Activated CD4-positive, alpha-beta T cell treated with anti-CD3 and anti-CD28 coated beads for 24 hours (primary cell): ENCODE measurements around the gene RAD51B.
"Not testable (repeated sequence)": the region's sequence is repeated elsewhere in the genome, so short reads cannot be mapped to it uniquely, and the experiment has no call there.

Source experiments
- DNase-seq, 2 donors: peaks; one replicate each; pipeline ENCODE4 v3.0.0-alpha.2; 2020; ENCODE audit warnings: low read depth in 2 of 2

RAD51B gene

DNA sequence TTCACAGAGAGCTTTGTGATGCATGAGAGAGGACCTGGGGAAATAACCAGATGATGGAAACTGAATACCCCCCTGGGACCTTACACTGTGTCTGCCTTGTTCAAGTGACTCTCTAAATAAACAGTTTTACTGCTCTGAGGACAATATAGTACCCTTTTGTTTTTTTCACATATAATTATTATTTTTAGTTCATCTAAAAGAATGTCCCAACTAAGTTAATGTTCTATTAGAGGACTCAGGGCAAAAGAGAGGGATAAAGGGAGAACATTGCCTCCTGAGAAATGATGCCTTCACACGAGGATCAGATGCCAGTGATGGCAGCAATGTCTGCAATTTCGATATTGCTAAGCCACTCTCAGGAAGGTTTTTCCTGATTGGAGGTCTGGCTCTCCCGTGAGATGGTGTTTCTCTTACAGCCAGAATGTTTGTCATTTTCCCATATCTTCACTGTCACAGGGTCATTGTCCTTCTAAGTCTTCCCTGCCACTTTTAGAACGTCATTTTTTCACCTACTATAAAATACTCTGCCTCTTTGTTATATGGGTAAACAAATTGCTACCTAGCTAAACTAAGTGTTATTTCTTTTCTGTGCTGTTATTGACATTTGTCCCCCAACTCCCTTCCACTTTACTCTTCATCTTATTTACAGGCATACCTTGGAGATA lies 201.6 kb downstream of the RAD51B start:
- DNase-seq, result no peak

DNA sequence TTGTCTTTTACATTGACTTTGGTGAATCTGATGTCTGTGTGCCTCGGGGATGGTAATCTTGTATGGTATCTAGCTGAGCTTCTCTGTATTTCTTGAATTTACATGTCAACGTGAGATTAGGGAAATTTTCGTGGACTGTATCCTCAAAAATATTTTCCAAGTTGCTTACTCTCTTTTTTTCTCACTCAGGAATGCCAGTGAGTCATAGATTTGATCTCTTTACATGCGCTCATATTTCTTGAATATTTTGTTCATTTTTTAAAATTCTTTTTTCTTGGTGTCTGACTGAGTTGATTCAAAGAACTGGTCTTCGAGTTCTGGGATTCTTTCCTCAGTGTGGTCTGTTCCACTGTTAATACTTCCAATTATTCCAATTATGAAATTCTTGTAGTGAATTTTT lies 207.7 kb downstream of the RAD51B start:
- DNase-seq, result no peak

DNA sequence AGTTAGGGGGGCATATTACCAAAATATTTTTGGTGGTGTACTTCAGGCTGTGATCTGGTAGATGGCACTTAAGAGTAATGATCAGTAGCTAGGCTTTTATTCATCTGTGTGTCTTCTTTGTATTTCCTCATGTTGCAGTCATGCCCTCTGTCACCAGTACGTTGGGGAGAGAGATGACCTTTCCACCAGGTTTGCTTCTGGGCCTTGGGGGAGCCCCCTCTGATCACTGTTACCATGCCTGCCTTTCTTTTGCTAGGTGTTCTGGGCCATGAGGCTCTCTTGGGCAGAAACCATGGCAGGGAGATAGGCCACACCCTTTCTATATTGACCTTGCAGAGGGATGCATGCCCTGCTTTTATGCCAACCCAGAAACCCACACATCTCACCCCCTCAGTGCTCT lies 208.5 kb downstream of the RAD51B start:
- no peak for DNase-seq

DNA sequence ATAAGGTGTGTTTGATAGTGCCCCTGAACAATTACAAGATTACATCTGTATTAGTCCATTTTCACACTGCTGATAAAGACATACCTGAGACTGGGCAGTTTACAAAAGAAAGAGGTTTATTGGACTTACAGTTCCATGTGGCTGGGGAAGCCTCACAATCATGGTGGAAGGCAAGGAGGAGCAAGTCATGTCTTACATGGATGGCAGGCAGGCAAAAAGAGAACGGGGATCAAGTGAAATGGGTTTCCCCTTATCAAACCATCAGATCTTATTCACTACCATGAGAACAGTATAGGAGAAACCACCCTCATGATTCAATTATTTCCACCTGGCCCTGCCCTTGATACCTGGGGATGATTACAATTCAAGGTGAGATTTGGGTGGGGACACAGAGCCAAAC lies 211.4 kb downstream of the RAD51B start:
- DNase-seq, result not testable (repeated sequence)

DNA sequence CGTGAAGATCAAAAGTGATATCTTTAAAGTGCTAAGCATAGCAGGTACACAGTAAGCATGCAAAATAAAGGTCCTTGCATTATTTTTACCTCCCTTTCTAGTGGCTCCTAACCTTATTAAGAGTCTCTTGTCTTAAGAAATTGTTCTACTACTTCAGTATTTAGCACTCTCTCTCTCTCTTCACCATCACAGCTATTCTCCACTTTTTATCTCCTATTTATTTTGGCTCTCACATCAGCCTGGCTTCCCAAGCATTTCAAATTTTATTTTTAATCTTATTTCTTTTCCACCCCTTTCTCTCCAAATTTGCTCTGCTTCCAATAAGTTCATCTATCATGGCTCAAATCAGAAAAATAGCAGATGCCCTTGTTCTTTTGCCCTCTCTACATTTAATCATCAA lies 212.6 kb downstream of the RAD51B start:
- no peak for DNase-seq

DNA sequence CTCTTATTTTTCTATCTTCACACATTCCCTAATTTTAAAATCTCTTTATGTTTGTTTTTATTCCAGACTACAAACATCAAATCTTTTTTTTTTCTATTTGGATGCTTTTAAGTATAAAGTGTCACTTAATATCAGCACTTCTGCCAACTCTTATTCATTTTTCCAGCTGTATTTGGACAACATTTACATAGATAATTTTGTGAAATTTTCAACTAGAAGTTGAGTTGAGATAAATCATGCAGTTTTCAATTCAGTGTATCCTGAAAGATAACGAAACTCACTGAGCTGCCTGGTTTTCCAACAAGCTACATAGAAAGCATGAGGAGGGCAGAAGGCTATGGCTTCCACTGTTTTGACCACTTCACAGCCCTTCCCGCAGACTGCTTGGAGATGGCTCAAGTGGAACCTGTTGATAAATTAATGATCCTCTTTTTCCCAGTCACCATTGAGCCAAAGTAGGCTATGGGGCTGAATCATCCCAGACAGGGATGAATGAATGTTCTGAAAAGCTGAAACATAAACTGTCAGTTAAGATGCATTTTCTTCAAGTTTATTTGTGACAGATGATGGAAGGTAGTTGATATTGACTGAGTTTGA lies 213.9 kb downstream of the RAD51B start:
- DNase-seq, result no peak

DNA sequence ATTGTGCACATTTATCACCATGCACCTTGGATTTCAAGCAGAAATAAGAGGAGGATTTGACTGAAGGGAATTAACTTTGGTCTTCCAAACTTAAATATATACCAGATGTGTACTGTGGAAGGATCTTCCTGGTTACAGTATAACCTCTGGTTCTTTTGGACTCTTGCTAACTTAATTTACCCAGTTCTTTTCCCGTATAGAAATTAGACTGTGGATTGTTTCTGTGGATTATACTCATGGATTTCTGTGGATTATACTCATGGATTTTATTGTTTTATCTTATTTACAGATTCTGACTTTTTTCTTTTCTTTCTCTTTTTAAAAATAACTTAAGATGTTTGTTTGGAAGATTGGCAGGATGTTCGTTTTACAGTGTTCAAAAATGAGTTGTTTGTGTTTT lies 215.3 kb downstream of the RAD51B start:
- DNase-seq, result no peak

DNA sequence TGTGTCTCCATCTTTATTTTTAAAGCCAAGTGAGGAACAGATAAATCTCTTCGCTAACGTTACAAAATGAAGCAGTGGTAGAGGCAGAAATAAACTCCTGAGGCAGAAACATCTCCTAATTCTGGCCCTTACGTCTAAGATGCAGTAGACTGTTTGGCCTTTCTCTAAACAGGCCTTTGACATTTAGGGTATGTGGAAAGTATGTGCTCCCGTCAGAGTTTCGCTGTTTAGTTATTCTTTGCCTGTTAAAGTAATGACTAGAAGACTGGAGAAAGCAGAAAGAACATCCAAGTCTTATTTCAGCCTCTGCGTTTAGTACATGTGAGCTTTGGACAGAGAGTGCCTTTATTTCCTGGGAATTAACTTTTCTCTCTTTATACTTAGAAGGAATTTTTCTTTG lies 216.6 kb downstream of the RAD51B start:
- DNase-seq, result no peak

DNA sequence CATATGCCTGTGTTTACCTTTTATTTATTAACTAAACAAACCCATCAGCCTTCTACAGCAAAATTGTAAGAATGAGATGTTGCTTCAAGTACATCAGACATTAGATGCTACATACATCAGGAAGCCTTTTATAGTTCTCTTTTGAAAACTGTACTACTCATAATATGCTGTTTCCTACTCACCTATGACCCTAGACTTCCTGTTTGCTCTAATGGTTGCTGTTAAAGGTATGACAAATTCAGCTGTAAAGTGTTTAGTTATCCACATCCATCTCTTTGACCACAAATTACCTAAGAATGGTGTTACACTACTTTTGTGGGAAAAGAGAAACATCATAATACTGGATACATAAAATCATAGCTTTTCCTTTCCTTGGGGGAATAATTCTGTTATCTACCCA lies 220.0 kb downstream of the RAD51B start:
- no peak for DNase-seq

DNA sequence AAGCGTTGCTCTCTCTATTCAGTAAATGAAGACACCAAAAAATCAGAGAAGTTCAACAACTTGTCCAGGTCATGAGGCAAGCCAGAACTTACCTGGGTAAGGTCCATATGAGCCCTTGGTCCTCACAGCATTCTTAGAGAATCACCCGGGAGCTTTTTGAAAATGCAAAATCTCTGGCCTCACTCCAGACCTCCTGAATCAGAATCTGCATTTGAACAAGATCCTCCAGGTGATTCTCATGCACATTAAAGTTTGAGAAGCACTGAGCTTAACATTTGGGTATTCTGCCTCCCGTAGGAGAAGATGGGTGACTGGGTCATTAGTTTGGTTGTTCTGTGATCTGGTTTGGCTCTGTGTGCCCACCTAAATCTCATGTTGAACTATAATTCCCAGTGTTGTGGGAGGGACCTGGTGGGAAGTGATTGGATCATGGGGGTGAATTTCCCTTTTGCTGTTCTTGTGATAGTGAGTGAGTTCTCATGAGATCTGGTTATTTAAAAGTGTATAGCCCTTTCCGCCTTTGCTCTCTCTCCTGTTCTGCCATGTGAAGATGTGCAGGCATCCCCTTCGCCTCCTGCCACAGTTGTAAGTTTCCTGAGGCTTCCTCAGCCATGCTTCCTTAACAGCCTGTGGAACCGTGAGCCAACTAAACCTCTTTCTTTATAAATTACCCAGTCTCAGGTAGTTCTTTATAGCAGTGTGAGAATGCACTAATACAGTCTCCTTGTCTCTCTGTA lies 221.2 kb downstream of the RAD51B start:
- DNase-seq, result no peak

DNA sequence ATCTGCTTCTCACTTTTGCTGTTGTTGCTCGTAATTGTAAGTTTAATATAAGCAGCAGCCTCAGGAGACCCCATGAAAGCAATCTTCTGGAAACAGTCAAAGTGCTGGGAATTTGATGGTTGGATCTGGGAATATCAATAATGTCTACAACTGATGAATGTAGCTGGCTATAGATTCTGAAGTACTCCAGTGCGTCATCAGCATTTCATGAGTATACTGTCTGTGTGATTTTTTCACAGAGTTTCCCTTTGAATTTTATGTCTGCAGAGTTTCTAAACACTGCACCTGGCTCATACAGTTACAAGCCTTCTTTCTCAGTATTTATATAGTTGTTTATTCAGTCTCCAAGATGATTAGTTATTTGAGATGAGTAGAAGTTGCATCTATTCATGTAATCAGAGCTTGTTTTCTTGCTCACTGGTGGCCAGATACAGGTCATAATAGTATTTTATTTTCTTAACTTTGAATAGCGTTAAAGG lies 222.3 kb downstream of the RAD51B start:
- DNase-seq, result no peak

DNA sequence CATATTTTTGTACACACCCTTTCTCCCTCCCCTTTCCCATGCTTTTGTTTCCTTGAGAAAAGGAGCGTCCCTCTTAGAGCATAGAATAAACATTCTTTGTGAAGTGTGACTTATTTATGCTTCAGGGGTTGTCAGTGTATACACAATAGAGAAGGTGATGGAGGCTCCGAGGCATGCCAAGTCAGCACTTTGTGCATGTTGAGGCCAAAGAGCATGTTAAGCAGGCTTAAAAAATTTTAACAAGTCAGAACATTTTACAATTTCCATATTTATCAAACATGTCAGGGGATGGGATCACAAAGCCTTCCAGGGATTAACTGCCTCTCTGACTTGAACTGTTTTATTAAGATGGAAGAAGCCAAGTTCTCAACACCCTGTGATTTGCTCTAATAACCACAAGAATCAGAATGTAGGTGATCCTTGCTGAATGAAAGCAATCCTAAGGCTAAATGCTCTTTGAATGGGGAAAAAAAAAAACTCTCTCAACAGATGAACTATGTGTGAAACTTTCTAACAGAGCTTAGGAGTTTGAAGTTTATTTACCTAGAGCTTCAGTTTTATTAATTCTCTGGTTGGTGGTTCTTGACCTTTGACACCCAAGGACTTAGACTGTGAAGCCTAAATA lies 223.1 kb downstream of the RAD51B start:
- DNase-seq, result no peak

DNA sequence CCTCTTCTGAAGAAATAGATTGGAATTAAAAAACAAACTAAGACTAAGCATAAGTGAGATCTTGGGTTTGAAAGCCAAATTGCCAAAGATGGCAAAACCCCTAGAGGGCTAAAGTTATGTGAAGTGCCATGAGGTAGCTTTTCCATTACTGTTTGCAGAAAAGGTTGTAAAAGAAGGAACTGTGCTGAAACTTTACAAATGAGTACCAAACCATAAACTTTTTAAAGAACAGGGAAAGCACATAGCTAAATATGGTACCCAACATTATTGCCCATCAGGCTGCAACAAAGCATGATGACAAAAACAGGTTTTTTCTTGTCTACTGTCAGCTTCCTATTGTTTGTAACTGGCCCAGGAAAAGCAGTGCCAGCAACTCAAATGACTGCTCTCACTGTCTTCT lies 224.2 kb downstream of the RAD51B start:
- DNase-seq, result no peak

DNA sequence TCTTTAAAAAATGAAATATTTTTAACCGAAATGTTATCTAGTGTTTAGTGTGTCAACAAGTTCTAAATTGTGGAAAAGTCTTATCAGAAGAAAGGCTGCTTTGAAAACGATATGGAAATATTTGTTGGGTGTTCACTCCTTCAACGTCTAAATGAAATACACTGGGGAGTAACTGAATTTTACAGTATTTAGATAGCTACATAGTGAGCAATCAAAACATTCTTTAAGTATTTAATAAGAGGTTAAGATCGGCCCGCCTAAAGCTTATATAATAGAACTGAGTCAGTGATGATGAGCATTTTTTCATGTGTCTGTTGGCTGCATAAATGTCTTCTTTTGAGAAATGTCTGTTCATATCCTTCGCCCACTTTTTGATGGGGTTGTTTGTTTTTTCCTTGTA lies 228.3 kb downstream of the RAD51B start:
- DNase-seq, result no peak

DNA sequence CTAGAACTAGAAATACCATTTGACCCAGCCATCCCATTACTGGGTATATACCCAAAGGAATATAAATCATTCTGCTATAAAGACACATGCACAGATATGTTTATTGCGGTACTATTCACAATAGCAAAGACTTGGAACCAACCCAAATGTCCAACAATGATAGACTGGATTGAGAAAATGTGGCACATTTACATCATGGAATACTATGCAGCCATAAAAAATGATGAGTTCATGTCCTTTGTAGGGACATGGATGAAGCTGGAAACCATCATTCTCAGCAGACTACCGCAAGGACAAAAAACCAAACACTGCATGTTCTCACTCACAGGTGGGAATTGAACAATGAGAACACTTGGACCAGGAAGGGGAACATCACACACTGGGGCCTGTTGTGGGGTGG lies 229.2 kb downstream of the RAD51B start:
- DNase-seq, result not testable (repeated sequence)

DNA sequence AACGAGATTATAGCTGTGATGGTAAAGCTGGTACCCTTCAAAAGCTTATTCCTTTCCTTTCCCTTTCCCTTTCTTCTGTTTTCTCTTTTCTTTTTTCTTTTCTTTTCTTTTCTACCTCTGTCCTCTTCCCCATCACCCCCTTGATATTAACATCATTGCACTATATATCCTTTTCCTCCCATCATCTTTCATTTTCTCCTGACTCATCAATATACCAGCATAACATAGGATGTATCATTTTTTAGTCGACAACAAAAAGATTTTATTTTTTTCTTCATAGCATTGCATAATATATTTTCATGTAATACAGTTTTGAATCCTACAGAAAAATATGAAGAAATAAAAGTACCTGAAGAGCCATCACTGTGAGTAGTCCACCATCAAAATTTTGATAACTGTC lies 230.6 kb downstream of the RAD51B start:
- no peak for DNase-seq

DNA sequence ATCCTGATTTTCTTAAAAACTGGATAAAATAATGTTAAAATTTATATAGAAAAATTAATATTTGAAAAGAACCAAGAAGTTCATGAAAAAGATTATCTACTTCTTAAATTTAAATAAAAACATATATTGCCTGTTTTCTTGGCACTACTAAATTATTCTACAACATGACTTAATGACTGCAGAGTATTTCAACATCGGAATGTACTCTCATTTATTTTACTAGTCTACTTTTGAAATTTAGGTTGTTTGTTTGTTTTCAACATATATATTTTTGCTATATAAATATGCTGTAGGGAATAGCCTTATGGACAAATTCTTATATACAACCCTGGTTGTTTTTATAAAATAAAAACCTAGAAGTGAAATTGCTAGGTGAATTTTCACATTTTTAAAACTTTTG lies 231.6 kb downstream of the RAD51B start:
- no peak for DNase-seq

DNA sequence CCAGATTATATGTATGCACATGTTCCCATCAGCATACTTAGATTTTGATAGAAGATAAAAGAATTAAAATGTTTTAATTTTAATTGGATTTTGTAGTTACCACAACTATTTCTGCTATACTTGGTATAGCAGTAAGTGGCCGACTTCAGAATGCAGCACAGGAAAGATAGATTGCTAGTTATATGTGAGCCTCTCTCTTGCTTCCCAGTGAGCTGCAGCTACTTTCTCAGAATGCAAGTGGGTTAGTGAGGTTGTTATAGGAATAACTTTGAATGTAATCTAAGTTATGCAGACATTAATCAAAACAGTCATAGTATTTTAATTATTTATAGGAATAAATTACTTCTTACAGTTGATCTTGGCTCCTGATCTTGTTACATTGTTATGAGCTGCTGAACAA lies 240.6 kb downstream of the RAD51B start:
- no peak for DNase-seq

DNA sequence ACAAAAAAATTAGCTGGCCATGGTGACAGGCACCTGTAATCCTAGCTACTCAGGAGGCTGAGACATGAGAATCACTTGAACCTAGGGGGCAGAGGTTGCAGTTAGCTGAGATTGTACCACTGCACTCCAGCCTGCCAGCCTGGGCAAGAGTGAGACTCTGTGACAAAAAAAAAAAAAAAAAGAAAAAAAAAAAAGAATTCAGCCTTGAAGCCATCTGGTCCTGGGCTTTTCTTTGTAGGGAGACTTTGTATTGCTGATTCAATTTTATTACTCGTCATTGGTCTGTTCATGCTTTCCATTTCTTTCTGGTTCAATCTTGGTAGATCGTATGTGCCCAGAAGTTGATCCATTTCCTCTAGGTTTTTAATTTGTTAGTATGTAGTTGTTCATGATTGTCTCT lies 243.1 kb downstream of the RAD51B start:
- DNase-seq, result no peak

DNA sequence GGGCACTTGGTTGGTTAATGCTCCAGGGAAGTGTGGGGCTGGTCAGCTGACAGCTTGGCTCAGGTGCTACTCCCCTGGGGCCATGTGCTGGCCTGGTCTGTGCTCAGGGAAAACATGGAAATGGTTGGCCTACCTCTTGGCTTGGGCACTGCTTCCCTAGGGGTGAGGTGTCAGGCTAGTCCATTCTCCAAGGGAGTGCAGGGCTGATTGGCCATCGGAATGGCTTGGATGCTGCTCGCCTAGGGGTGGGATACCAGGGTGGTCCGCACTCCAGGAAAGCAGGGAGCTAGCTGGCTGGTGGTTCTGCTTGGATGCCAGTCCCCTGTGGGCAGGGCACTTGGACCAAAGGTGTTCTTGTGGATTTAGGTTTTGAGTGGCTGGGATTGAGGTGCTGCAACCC lies 245.7 kb downstream of the RAD51B start:
- DNase-seq, result no peak

DNA sequence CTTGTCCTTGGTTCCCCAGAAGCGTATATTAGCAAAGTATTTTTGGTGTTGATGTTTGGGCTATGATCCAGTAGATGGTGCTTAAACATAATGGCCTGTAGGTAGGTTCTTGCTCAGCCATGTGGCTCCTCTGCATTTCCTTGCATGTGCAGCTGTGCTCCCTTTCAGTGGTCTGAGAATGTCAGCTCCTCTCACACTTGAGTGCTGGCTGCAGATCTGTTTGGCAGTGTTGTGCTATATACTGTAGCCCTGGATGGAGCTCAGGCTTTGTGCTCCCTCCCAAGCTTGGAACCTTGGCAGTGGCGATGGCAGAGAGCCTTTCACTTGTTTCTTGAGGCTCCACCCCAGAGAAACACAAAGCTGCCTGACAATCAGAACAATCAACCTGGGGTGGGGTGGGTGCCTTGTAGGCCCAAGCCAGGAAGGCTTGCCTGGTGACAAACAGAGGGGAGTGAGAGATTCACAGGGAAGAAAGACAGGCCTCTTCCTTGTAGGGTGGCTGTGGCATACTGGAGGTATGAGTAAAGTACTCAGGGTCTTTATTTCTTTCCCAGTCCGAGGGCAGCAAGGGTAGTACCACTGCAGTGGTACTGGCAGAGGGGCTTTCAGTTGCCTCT lies 255.3 kb downstream of the RAD51B start:
- DNase-seq, result no peak

DNA sequence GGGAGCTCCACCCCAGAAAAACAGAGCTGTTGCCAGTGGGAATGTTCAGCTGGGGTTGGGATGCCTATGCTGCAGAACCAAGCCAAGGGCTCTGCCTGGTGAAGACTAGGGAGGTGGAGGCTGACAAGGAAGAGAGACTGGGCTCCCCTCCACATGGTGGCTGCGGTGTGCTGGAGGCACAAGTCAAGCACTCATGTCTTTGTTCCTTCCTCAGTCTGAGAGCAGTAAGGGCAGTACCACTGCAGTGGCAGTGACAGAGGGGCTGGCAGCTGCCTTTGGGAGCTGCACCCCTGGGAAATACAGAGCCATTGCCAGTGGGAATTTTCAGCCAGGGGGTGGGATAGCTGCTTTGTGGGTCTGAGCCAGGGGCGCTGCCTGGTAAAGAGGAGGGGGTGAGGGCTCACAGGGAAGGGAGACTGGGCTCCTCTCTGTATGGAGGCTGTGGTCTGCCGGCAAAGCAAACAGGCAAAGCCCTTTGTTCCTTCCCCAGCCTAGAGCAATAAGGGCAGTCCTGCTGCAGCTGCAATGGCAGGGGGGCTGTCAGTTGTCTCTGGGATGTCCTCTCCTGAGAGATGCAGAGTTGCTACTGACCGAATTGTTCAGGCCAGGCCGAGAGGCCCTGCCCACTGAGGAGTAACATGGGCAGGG lies 255.9 kb downstream of the RAD51B start:
- no peak for DNase-seq
